T-helper 22 cell (primary cell): ENCODE results near the gene ZEB2.
"Not testable (repeated sequence)": the region's sequence is repeated elsewhere in the genome, so short reads cannot be mapped to it uniquely, and the experiment has no call there.

Source experiments
- DNase-seq: peaks from one replicate; pipeline ENCODE4 v3.0.0-alpha.2; 2020; ENCODE audit warnings: low read depth

ZEB2 gene

GRCh38 chr2:144381716-144382115, 138.2 kb downstream of the ZEB2 start:
- no peak for DNase-seq

DNA sequence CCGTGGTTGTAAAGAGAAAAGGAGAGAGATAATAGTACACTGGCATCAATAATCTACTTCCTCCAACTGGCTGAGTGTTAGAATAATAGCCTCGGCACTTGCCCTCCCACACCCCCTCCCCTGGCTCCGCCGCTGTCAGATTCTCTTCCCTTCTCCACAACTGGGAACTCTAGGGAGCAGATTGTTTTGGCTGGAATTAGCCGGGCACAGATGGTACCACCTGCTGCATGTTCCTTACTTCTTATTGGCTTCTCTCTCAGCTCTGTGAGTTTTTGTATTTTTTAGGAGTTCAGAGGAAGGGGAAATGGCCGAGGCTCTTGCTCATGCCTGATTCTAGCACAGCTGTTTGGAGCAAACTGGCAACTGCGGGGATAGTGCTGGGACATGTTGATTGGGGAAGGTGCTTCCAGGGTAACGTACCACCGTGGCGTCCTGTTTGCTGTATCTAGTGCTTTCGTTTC, 140.0 kb downstream of the ZEB2 start:
- no peak for DNase-seq

- DNase-seq, result no peak
These were observed 141.4 kb downstream of the ZEB2 start for GRCh38 chr2:144378551-144378950.

- DNase-seq, result no peak
These were observed 142.0 kb downstream of the ZEB2 start for GRCh38 chr2:144377914-144378313.

DNA sequence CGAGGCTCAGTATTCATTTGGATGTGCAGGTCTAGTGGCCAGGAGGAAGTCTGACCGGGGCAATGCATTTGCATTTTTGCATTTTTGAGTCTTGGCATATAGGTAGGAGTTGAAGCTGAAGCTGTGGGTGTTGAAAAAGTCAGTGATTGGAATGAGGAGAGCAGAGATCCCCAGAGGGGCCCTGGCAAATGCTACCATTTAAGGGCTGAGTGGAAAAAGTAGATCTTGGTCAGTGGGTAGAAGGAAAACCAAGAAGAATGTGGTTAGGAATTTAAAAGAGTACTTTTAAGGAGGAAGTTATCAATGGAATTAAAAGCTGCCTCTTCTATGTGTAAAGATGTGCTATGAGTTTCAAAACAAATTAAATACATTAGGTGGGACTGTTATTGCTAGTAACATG, 143.0 kb downstream of the ZEB2 start:
- DNase-seq, result no peak

DNA sequence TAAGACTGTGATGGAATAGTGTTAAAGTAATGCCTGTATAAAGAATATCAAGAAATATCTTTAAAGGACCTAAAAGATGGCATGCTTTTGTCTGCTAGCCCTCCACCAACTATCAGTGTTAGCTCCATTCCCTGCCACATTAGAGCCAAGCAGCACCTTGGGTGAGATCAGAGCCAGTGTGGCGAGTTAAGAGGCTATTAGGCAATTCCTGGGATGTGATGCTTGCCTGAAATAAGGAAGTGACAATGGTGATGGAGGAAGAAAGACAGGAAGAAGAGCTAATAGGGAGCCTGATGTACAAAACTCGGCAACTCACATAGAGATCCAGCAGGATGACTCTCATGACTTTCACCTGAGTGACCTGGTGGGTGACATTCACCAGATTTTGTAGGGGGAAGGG, 143.5 kb downstream of the ZEB2 start:
- no peak for DNase-seq

DNA sequence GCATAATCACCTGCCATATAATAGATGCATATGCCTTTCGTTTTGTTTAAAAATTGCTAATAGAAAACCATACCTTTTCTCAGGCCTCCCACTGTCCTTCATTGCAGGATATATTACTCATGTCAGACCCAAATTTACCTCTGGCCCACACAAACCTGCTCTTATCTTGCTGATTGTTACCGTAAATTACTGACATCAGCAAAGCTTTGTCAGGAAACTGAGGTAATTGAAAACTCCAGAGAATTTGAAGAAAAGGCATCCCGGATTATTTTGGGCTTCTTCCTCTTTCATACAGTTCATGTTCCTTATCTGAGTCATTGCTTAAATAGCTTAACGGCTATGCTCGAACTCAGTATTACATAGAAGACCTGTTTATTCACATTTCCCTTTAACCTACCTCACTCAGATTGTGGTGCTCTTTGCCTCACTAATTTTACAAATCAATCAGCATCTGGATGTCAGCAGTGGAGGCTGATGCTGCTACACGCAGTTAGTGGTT, 145.7 kb downstream of the ZEB2 start:
- no peak for DNase-seq

GRCh38 chr2:144372410-144373080, 147.4 kb downstream of the ZEB2 start:
- no peak for DNase-seq

GRCh38 chr2:144370937-144371584, 148.9 kb downstream of the ZEB2 start:
- DNase-seq, result no peak

DNA sequence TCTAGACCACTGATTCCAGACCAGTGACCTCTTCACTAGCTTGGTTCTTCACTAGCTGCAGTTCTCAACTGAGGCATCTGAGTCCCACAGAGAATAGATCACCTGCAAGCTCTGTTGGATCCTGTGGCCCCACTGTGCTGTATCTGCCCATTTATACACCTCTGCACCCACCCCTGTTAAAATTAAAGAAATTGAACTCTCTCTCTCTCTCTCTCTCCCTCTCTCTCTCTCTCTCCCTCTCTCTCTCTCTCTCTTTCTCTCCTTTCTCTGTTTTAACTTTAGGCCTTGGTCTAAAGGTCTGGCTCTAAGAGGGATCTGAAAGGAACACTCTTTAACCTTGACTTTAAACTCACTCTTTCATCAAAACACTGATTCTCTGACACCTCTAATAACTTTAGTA, 150.5 kb downstream of the ZEB2 start:
- no peak for DNase-seq

DNA sequence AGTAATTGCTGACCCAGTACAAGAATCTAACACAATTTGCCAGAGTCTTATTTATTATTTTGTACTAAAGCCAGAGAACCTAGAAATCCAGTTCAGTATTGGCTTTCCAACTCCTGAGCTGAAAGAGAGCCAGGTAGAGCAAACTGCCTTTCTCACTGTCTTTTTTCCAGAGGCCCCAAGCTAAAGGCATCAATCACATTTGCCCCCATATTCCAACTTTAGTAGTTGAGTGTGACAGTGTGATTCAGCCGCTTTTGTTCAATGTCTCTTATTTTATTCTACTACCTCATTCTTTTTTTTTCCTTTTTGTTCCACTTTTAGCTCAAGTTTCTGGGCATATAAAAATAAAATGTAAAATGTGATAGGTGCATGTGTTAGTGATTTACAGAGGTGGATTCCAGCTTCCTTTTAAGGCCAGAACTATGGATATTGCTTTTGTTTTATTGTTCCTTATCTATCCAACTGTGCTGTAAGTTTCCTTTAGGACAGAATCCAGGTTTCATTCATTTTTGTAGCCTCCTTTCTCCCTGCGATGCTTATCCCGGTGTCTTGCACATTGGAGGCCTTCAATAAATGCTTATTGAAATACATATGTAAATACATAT, 153.0 kb downstream of the ZEB2 start:
- DNase-seq, result no peak

DNA sequence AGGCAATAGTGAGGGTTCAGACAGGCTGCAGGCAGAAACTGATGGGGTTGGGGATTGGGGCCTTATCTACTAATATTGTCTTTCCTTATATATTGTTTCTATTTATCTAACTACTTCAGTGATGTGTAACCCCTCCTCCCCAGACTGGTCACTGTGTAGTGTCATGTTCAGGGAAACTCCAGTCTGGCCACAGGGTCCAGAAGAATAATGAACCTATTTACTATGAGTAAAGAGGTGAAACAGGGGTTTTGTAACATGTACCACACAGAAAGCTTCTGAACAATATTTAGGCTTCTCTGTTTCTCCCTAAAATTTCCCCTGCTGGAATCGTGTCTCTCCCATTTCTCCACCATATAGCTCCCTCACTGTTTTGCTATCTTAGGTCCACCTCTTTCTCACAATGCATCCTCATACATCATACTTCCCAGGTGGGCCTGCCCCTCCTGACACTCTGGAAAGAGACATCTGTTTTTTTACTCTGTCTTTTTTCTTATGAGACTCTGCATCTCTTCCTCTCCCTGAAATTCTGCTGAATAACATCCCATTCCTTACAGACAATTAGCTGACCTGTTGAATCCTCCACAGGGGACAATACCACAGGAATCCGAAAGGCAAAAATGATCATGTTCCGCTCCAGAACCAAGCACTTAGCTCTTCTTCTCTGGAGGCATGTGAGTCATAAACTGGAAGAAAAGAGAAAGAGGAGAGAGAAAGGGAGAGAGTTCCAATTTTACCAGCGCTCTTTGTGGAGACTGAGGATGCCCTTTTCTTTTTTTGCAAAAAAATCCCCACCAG, 154.8 kb downstream of the ZEB2 start:
- DNase-seq, result no peak

GRCh38 chr2:144364247-144364646, 155.7 kb downstream of the ZEB2 start:
- DNase-seq, result not testable (repeated sequence)

GRCh38 chr2:144362401-144362800, 157.5 kb downstream of the ZEB2 start:
- DNase-seq, result no peak

DNA sequence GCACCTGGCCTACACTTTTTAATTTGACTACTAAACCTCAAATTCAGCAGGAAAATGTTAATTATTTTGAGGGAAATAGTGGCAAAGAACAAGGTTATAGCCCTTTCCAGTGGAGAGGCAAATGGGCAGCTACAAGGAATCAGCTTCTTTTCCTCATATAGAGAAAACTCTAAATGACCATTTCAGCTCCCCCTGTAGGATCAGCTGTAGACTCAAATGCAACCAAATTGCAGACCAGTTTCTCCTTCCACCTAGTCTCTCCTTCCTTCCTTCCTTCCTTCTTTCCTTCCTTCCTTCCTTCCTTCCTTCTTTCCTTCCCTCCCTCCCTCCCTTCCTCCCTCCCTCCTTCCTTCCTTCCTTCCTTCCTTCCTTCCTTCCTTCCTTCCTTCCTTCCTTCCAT, 158.2 kb downstream of the ZEB2 start:
- no peak for DNase-seq

GRCh38 chr2:144359684-144360083, 160.2 kb downstream of the ZEB2 start:
- DNase-seq, result no peak

GRCh38 chr2:144358979-144359541, 160.9 kb downstream of the ZEB2 start:
- no peak for DNase-seq

- no peak for DNase-seq
These were observed 161.4 kb downstream of the ZEB2 start for GRCh38 chr2:144358374-144358964.

DNA sequence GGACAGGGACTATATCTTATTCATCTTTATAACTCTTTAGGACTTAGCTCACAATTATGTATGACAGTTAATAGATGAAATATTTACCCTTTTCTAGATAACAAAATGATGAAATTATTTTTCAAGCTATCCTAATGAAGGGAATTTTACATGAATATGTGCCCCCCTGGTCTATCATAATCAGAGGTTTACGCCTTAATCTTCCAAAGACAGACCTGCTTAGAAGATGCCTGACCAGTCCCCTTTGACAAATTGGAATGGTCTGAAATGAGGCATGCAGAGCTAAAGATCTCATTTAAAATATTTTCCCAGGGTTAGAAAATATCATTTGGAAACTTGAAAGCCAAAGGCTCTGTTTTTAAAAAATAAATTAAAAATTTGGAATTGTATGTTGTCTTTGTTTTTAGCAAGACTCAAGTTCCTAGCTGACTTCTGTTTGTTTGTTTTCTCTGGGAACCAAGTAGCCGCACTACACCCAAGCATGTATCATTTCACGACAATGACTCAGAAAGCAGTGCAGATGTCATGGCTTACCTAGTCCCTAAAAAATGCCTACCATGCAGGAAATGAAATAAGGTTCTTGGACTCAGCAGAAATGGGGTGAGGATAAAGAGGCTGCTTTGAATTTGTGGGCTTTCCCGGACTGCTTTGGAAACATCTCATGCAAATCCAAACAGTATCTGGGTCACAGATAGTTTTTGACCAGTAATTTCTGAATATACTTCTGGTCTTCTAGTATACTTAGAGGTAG, 162.1 kb downstream of the ZEB2 start:
- no peak for DNase-seq

DNA sequence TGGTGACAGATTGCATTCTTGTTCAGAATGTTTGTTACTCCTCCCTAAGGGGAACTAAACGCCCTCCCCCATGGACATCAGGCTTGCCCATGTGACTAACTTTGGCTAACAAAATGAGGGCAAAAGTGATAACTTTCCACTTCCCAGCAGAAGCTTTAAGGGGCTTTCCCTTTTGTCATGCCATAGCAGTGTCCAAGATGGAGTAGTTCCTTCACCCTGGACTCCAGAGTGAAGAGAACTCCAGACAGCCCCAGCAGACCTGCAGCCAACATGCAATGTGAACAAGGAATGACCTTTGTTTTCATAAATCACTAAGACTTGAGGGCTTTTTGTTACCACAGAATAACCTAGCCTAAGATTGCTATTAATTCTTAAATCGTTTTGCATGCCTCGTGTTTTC, 163.5 kb downstream of the ZEB2 start:
- DNase-seq, result no peak

DNA sequence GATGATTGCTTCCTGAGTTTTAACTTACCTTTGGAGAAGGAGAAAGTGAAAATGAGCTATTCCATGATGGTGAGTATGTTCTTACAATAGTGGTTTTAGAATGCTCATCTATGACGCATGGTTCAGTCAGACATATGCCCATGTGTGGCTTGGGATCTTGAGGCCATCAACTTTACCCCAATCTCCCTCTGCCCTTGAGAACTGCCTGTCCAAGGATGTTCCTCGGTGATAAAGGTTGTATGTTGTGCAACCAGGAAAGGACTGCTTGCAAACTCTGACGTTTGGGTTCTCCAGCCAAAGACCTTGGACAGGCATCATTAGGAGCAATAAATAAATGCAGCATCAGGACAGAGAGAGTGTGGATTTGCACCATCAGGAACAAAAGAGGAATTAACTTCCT, 165.0 kb downstream of the ZEB2 start:
- DNase-seq, result no peak
